ENCODE measurements around the gene TLR8.

DNA sequence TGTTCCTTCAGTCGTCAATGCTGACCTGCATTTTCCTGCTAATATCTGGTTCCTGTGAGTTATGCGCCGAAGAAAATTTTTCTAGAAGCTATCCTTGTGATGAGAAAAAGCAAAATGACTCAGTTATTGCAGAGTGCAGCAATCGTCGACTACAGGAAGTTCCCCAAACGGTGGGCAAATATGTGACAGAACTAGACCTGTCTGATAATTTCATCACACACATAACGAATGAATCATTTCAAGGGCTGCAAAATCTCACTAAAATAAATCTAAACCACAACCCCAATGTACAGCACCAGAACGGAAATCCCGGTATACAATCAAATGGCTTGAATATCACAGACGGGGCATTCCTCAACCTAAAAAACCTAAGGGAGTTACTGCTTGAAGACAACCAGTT, 12.6 kb downstream of the TLR8 start:
- TF ChIP-seq, protein P1, sequence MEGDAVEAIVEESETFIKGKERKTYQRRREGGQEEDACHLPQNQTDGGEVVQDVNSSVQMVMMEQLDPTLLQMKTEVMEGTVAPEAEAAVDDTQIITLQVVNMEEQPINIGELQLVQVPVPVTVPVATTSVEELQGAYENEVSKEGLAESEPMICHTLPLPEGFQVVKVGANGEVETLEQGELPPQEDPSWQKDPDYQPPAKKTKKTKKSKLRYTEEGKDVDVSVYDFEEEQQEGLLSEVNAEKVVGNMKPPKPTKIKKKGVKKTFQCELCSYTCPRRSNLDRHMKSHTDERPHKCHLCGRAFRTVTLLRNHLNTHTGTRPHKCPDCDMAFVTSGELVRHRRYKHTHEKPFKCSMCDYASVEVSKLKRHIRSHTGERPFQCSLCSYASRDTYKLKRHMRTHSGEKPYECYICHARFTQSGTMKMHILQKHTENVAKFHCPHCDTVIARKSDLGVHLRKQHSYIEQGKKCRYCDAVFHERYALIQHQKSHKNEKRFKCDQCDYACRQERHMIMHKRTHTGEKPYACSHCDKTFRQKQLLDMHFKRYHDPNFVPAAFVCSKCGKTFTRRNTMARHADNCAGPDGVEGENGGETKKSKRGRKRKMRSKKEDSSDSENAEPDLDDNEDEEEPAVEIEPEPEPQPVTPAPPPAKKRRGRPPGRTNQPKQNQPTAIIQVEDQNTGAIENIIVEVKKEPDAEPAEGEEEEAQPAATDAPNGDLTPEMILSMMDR (conservative IDR thresholded peaks at IDR 0.05; ENCODE audit: low read length): no peak
- TF ChIP-seq EZH2phosphoT487 (IDR thresholded peaks at IDR 0.05; ENCODE audit: borderline replicate concordance, low read depth, low read length): no peak

All from OCI-LY7 (cell line).